ENCODE results near the gene TMEM203.

DNA sequence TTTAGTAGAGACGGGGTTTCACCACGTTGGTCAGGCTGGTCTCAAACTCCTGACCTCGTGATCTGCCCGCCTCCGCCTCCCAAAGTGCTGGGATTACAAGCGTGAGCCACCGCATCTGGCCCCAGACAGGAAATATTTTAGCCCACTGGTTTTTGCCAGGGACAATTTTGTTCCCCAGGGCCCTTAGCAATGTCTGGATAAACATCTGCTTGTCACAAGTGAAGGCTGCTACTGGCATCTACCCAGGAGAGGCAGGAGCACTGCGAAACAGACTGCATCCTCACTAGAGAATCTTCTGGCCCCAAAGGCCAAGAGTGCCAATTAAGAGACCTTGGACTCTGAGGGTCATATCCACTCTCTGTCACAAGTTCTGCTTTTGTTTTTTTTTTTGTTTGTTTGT is 2.5 kb downstream of the TMEM203 start:
- TF ChIP-seq POLR2A (IDR thresholded peaks at IDR 0.05): no peak
- TF ChIP-seq, protein P1, sequence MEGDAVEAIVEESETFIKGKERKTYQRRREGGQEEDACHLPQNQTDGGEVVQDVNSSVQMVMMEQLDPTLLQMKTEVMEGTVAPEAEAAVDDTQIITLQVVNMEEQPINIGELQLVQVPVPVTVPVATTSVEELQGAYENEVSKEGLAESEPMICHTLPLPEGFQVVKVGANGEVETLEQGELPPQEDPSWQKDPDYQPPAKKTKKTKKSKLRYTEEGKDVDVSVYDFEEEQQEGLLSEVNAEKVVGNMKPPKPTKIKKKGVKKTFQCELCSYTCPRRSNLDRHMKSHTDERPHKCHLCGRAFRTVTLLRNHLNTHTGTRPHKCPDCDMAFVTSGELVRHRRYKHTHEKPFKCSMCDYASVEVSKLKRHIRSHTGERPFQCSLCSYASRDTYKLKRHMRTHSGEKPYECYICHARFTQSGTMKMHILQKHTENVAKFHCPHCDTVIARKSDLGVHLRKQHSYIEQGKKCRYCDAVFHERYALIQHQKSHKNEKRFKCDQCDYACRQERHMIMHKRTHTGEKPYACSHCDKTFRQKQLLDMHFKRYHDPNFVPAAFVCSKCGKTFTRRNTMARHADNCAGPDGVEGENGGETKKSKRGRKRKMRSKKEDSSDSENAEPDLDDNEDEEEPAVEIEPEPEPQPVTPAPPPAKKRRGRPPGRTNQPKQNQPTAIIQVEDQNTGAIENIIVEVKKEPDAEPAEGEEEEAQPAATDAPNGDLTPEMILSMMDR (IDR thresholded peaks at IDR 0.05): no peak
